Mesenchymal stem cell (in vitro differentiated cells and primary cell): ENCODE data around the gene OR2V1.

ENCODE experiments used
- DNase-seq: peaks from one replicate; pipeline ENCODE4 v3.0.0-alpha.2; 2013
- H2AFZ ChIP-seq: one replicate; pipeline ENCODE4 v1.6.1; 2013; ENCODE audit warnings: low read depth, mild to moderate bottlenecking, control low read depth, inconsistent platforms, low read length, moderate library complexity
- H2AK5ac ChIP-seq: 2 replicates; pipeline ENCODE4 v1.6.1; 2013; ENCODE audit warnings: low read length, moderate library complexity, mild to moderate bottlenecking, inconsistent platforms; ENCODE audit not compliant: severe bottlenecking
- H2BK120ac ChIP-seq: one replicate; pipeline ENCODE4 v1.6.1; 2013; ENCODE audit warnings: low read depth, mild to moderate bottlenecking, inconsistent platforms, low read length, moderate library complexity
- H2BK12ac ChIP-seq, 2 experiments: one replicate each; pipeline ENCODE4 v1.6.1; 2013; ENCODE audit warnings: inconsistent platforms in 2 of 2, low read length in 2 of 2, mild to moderate bottlenecking in 2 of 2, moderate library complexity in 2 of 2, control low read depth in 1 of 2
- H2BK15ac ChIP-seq: one replicate; pipeline ENCODE4 v1.6.1; 2013; ENCODE audit warnings: mild to moderate bottlenecking, low read depth, inconsistent platforms; ENCODE audit not compliant: poor library complexity, severe bottlenecking
- H2BK5ac ChIP-seq: 2 replicates; pipeline ENCODE4 v1.6.1; 2013; ENCODE audit warnings: low read depth, mild to moderate bottlenecking, low read length, control low read depth, inconsistent platforms; ENCODE audit not compliant: poor library complexity, severe bottlenecking
- H3K14ac ChIP-seq, 2 experiments: one replicate each; pipeline ENCODE4 v1.6.1; 2013; ENCODE audit warnings: inconsistent platforms in 2 of 2, low read length in 2 of 2, control low read depth in 1 of 2, mild to moderate bottlenecking in 1 of 2, moderate library complexity in 1 of 2
- H3K18ac ChIP-seq, 2 experiments: one replicate each; pipeline ENCODE4 v1.6.1; 2013; ENCODE audit warnings: inconsistent platforms in 2 of 2, low read length in 2 of 2, control low read depth in 1 of 2, low read depth in 1 of 2, mild to moderate bottlenecking in 1 of 2
- H3K23ac ChIP-seq, 2 experiments: one replicate each; pipeline ENCODE4 v1.6.1; 2013; ENCODE audit warnings: inconsistent platforms in 2 of 2, low read length in 2 of 2, mild to moderate bottlenecking in 2 of 2, moderate library complexity in 2 of 2, control low read depth in 1 of 2
- H3K27ac ChIP-seq: 2 replicates; pipeline ENCODE4 v1.5.1; 2013; ENCODE audit warnings: mild to moderate bottlenecking, moderate library complexity, low read length, control low read depth, inconsistent platforms; ENCODE audit not compliant: poor library complexity, severe bottlenecking
- H3K27me3 ChIP-seq, 2 experiments: 2 replicates each; pipeline versions ENCODE4 v1.6.1 to v1.7.0; 2013; ENCODE audit warnings: low read length in 2 of 2, mild to moderate bottlenecking in 2 of 2, moderate library complexity in 2 of 2, control low read depth in 1 of 2, inconsistent platforms in 1 of 2; ENCODE audit not compliant: control insufficient read depth in 1 of 2, insufficient read depth in 1 of 2
- H3K36me3 ChIP-seq, 2 experiments: 2 replicates each; pipeline versions ENCODE4 v1.6.1 to v1.7.0; 2013; ENCODE audit warnings: low read length in 2 of 2, control low read depth in 1 of 2, inconsistent platforms in 1 of 2, low read depth in 1 of 2, mild to moderate bottlenecking in 1 of 2; ENCODE audit not compliant: insufficient read depth in 2 of 2, control insufficient read depth in 1 of 2
- H3K4ac ChIP-seq, 2 experiments: one replicate each; pipeline ENCODE4 v1.6.1; 2013; ENCODE audit warnings: inconsistent platforms in 2 of 2, low read length in 2 of 2, mild to moderate bottlenecking in 2 of 2, moderate library complexity in 2 of 2, control low read depth in 1 of 2, low read depth in 1 of 2
- H3K4me1 ChIP-seq: 2 replicates; pipeline ENCODE4 v1.6.1; 2013; ENCODE audit warnings: low read depth, low read length, control low read depth; ENCODE audit not compliant: control insufficient read depth, insufficient read depth
- H3K4me2 ChIP-seq: 2 replicates; pipeline ENCODE4 v1.6.1; 2013; ENCODE audit warnings: low read length, mild to moderate bottlenecking, inconsistent platforms; ENCODE audit not compliant: poor library complexity, severe bottlenecking
- H3K4me3 ChIP-seq, 2 experiments: 2 replicates each; pipeline versions ENCODE4 v1.5.1 to v1.7.0; 2013; ENCODE audit warnings: low read length in 2 of 2, mild to moderate bottlenecking in 2 of 2, control low read depth in 1 of 2, low read depth in 1 of 2; ENCODE audit not compliant: insufficient read depth in 1 of 2
- H3K79me1 ChIP-seq: replicated peaks from 2 replicates; pipeline ENCODE4 v1.6.1; 2013; ENCODE audit warnings: mild to moderate bottlenecking, control low read depth, low read length, inconsistent platforms; ENCODE audit not compliant: poor library complexity, severe bottlenecking
- H3K9ac ChIP-seq: 2 replicates; pipeline ENCODE4 v1.7.0; 2013; ENCODE audit warnings: mild to moderate bottlenecking, low read length, moderate library complexity
- H3K9me3 ChIP-seq: 2 replicates; pipeline ENCODE4 v1.7.0; 2013; ENCODE audit warnings: mild to moderate bottlenecking, low read length; ENCODE audit not compliant: control insufficient read depth
- H4K8ac ChIP-seq: one replicate; pipeline ENCODE4 v1.6.1; 2013; ENCODE audit warnings: inconsistent platforms, mild to moderate bottlenecking, low read length, moderate library complexity
- H4K91ac ChIP-seq: one replicate; pipeline ENCODE4 v1.6.1; 2013; ENCODE audit warnings: mild to moderate bottlenecking, low read length, inconsistent platforms
- WGBS: methylation state at CpG from one replicate; pipeline ENCODE4 v1.1.7; 2013; ENCODE audit warnings: mixed read lengths; 5-methylcytosine and 5-hydroxymethylcytosine counted together

Gene OR2V1

DNA sequence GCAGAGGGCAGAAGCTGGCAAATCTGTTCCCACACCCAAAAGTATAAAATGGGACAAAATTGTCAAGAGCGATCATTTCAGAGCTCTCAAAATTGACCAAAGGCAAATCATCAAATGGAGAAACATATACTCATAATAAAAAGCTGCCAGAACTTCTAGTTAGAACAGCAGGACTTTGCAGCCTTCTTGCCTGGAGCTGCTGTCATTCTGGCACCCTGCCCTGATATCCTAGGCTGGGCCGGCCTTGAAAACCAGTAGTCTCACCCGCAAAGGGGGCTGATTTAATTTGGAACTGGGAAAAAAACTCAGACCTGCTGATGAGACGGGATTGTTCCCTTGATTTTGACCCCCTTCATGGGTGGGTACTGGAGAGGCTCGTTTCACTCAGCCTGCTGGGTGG is 18.5 kb downstream of the OR2V1 start:
- H3K27ac ChIP-seq = no peak overlapping the region
- no peaks in the 10 kb centered on the region for H3K4me1 ChIP-seq
- no peak overlapping the region for H2AK5ac ChIP-seq
- H3K27me3 ChIP-seq = peaks cover 25 to 70% of the 10 kb centered on the region in 2 experiments
- no peak overlapping the region for H2BK120ac ChIP-seq
- no peak overlapping the region for H2BK15ac ChIP-seq
- DNase-seq = no peak
- no peak overlapping the region for H3K4me3 ChIP-seq
- no peak overlapping the region for H3K14ac ChIP-seq
- WGBS = 80% methylated on average over 5 of the region's 5 CpGs
- no peak overlapping the region for H4K8ac ChIP-seq
- no peaks in the 10 kb centered on the region for H3K79me1 ChIP-seq
- no peak overlapping the region for H3K4me2 ChIP-seq
- no peak overlapping the region for H3K23ac ChIP-seq
- H3K4ac ChIP-seq = no peak overlapping the region
- H3K36me3 ChIP-seq = no peaks in the 10 kb centered on the region
- H3K9ac ChIP-seq = no peak overlapping the region
- H2BK5ac ChIP-seq = no peak overlapping the region
- no peak overlapping the region for H4K91ac ChIP-seq
- H3K9me3 ChIP-seq = no peaks in the 10 kb centered on the region
- no peak overlapping the region for H2AFZ ChIP-seq
- H3K18ac ChIP-seq = no peak overlapping the region
- no peak overlapping the region for H2BK12ac ChIP-seq

DNA sequence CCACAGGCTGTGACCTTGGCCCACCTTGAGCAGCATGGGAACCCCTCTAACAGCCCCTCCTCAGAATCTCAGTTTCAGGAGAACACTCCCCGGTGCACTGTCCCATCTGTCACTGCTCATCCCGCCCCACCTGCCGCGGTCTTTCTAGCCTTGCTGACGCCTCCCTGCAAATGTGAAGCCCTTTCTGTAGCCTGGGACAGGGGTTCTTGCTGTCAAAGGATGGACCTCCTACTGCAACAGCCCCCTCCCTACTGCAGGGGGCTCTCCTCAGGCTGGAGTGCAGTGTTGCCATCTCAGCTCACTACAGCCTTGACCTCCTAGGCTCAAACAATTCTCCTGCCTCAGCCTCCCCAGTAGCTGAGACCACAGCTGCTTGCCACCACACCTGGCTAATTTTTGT is 20.0 kb downstream of the OR2V1 start:
- WGBS = 75% methylated on average over 5 of the region's 5 CpGs

DNA sequence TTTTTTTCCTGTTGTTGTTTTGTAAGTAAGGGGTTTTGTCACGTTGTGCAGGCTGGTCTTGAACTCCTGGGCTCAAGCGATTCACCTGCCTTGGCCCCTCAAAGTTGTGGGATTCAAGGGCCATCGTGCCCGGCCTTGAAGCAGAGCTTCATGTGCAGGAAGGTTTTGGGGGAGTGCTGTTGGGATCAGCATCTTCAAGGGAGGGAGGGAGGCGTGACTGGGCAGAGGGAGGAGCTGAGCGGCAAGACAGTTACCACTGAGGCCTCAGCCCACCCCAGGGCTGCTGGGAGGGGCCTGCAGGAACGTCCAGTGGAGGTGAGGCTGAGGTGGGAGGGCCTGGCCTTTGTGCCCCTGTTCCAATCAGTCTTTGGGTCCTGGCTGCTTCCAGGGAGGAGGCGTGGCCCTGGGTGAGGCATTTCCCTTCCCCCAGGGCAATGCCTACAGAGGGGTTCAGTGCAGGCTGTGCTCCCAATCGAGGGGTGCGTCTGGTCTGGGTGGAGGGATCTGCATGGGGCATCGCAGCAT is 21.4 kb downstream of the OR2V1 start:
- Histone ChIP-seq H3K9ac (no peak overlapping the region), H4K91ac (no peak overlapping the region), H3K4me1 (peaks cover 1% of the 10 kb centered on the region), H2BK12ac (no peak overlapping the region), H3K4ac (no peak overlapping the region), H2AK5ac (no peak overlapping the region), H3K23ac (no peak overlapping the region), H3K18ac (no peak overlapping the region), H2BK5ac (no peak overlapping the region), H4K8ac (no peak overlapping the region), H3K14ac (no peak overlapping the region), H3K27me3 (peaks cover 31 to 77% of the 10 kb centered on the region in 2 experiments), H3K27ac (no peak overlapping the region), H2BK120ac (no peak overlapping the region), H2AFZ (no peak overlapping the region), H3K36me3 (no peaks in the 10 kb centered on the region), H2BK15ac (no peak overlapping the region), H3K79me1 (no peaks in the 10 kb centered on the region), H3K4me3 (no peak overlapping the region), H3K9me3 (no peaks in the 10 kb centered on the region), H3K4me2 (no peak overlapping the region)
- no peak for DNase-seq
- WGBS = 54% methylated on average over 8 of the region's 11 CpGs

More for the DNA sequence above, 20.0 kb downstream of the OR2V1 start:
- no peak for DNase-seq
- H2BK120ac ChIP-seq = no peak overlapping the region
- peaks cover under 1% of the 10 kb centered on the region for H3K4me1 ChIP-seq
- no peaks in the 10 kb centered on the region for H3K36me3 ChIP-seq
- H2AFZ ChIP-seq = no peak overlapping the region
- no peak overlapping the region for H2BK12ac ChIP-seq
- H3K14ac ChIP-seq = no peak overlapping the region
- H2BK5ac ChIP-seq = no peak overlapping the region
- H4K91ac ChIP-seq = no peak overlapping the region
- H3K27ac ChIP-seq = no peak overlapping the region
- peaks cover 32 to 74% of the 10 kb centered on the region in 2 experiments for H3K27me3 ChIP-seq
- no peaks in the 10 kb centered on the region for H3K79me1 ChIP-seq
- H2AK5ac ChIP-seq = no peak overlapping the region
- no peak overlapping the region for H3K4me3 ChIP-seq
- H3K9me3 ChIP-seq = no peaks in the 10 kb centered on the region
- no peak overlapping the region for H3K23ac ChIP-seq
- no peak overlapping the region for H2BK15ac ChIP-seq
- no peak overlapping the region for H3K18ac ChIP-seq
- H3K4ac ChIP-seq = no peak overlapping the region
- H3K9ac ChIP-seq = no peak overlapping the region
- H3K4me2 ChIP-seq = no peak overlapping the region
- H4K8ac ChIP-seq = no peak overlapping the region

DNA sequence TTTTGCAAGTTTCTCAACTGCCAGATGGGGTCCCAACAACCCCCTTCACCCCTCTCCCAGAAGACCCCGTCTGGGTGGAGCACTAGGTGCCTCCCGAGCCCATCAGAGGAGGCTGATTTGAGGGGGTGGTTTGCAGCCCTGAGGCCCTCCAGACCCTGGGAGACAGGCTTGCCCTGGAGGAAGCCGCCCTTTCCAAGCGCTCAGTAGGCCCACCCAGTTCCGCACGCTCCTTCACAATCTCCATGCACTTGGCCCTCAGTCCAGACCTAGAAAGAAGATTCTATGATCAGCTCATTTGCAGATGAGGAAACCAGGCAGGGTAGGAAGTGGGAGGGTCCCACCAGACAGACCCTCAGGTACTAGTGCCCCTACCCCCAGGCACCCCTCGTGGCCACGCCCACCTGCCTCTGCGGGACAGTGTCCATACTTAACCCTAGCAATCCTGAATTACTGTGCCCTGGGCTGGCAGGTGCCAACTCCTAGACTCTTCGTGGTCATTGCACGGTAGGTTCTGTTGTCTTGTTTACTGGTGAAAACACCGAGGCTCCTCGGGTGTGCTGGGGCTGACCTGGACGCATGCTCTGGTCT is 22.3 kb downstream of the OR2V1 start:
- Histone ChIP-seq H3K23ac (no peak overlapping the region), H4K91ac (no peak overlapping the region), H2BK5ac (no peak overlapping the region), H2AFZ (no peak overlapping the region), H3K27ac (no peak overlapping the region), H3K36me3 (no peaks in the 10 kb centered on the region), H2AK5ac (no peak overlapping the region), H2BK15ac (no peak overlapping the region), H3K9me3 (no peaks in the 10 kb centered on the region), H3K4ac (no peak overlapping the region), H3K4me3 (no peak overlapping the region), H2BK12ac (no peak overlapping the region), H4K8ac (no peak overlapping the region), H3K9ac (no peak overlapping the region), H3K14ac (no peak overlapping the region), H3K18ac (no peak overlapping the region), H3K4me1 (peaks cover 3% of the 10 kb centered on the region), H3K4me2 (no peak overlapping the region), H3K27me3 (peaks cover 31 to 76% of the 10 kb centered on the region in 2 experiments), H3K79me1 (no peaks in the 10 kb centered on the region), H2BK120ac (no peak overlapping the region)
- WGBS = 74% methylated on average over 14 of the region's 14 CpGs
- DNase-seq = no peak
